Measurements from ENCODE around the gene SCLY.

The SCLY gene

DNA sequence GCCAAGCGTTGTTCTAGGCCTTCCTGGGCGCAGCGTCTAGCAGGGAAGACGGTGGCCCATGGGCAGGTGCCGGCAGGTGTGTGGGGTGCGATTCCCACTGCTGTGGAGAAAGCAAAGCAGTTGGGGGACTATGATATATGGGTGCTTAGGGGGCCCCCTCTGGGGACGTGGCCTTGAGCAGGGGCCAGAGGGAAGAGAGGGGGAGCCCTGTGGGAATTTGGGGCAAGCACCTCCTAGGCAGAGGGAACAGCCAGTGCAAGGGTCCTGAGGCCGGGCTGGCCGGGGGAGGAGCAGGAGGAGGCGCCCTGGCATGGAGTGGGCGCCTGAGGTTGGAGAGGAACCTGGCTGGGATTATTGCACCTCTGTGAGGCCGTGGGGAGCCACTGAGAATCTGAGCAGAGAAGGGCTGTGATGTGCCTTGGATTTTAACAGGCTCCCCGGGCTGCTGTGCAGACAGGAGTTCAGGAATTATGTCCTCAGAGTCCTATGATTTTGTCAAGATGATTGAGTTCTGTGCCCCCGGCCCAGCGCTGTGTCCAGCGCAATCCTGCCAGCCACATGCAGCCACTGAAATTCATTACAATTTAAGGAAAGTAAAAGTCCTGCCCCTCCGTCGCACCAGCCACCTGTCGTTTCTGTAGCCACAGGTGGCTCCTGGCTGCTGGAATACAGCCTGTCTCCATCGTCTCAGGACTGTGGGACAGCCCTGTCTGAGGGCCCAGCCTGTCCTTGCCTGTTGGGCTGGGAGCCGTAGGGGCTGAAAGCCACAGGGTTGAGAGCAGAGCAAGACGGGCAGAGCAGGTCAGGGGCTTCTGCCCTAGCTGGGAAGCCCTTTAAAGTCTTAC is 68.6 kb downstream of the SCLY start:
- DNase-seq: no peak

DNA sequence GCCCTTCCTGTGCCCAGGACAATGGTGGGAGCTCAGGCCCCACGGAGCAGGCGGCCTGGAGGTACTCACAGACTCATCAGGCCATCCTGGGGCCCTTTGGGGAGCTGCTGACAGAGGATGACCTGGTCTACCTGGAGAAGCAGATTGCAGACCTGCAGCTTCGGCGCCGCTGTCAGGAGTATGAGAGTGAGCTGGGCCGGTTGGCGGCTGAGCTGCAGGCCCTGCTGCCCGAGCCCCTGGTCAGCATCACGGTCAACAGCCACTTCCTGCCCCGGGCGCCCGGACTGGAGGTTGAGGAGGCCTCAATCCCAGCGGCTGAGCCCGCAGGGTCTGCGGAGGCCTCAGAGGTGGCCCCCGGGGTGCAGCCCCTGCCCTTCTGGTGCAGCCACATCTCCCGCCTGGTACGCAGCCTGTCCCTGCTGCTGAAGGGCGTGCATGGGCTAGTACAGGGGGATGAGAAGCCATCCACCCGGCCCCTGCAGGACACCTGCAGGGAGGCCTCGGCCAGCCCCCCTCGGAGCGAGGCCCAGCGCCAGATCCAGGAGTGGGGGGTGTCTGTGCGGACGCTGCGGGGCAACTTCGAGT is 69.4 kb downstream of the SCLY start:
- DNase-seq: no peak

DNA sequence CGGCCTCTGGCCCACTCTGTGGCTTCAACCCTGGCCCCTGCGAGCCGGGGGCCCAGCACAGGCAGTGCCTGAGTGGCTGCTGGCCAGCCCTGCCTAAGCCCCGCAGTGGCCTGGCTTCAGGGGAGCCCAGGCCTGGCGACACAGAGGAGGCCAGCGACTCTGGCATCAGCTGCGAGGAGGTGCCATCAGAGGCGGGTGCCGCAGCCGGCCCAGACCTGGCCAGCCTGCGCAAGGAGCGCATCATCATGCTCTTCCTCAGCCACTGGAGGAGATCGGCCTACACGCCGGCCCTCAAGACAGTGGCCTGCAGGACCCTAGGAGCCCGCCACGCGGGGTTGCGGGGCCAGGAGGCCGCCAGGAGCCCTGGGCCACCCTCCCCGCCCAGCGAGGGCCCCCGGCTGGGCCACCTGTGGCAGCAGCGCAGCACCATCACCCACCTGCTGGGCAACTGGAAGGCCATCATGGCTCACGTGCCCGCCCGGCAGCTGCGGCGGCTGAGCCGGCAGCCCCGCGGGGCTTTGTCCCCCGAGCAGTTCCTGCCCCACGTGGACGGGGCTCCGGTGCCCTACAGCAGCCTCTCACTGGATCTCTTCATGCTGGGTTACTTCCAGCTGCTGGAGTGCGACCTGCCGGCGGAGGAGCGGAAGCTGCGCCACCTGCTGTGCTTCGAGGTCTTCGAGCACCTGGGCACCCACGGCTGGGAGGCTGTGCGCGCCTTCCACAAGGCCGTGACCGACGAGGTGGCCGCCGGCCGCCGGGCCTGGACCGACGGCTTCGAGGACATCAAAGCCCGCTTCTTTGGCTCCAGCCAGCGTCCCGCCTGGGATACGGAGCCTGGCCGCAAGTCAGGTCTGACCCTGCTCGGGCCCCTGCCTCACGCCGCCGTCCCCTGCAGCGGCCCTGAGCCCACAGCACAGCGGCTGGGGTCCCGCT is 70.2 kb downstream of the SCLY start:
- DNase-seq: no peak

GRCh38 chr2:238131761-238132462 is 71.1 kb downstream of the SCLY start:
- no peak for DNase-seq

DNA sequence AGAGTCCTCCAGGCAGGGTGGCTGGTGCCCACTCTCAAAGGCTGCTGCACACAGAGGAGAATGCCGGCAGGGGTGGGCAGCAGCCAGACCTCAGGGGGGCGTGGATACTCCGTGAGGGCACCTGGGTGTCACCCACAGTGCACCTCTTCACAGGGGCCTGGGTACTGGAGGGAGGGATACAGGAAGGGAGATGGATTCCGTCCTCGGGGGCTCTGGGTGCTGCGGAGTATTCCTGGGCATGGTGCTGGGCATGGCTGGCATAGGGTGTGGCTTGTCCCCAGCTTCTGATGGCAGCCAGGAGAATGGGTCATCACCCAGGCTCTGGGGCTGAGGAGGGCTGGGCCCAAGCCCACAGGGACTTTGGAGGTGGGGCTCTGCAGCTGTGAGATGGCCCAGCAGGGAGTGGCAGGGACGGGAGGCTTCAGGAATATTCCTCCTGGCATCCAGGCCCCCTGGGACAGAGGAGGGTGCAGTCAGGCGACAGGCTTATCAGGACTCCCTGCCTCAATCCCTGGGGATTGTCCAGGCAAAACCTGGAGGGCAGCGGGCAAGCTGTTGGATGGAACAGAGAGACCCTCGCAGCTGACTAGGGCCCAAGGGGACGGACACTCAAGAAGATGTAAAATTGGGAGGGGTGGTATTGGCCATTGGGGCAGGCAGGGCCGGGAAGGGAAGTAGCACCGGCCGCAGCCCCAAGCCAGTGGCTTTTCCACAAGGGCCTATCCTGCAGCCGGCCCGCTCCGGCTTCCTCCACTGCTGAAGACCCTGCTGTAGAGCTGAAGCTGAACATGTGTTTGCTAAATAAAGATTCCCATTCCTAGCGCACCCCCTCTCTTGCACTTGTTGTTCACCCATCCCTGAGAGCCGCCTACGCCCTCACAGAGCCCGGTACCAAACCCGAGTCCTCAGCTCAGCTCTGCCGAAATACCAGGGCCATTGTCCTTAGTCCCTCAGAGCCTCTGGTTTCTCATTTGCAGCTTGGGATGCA is 72.0 kb downstream of the SCLY start:
- no peak for DNase-seq

- no peak for DNase-seq
Observed at GRCh38 chr2:238133499-238134392, 72.9 kb downstream of the SCLY start.

GRCh38 chr2:238134393-238134785 is 73.6 kb downstream of the SCLY start:
- no peak for DNase-seq

DNA sequence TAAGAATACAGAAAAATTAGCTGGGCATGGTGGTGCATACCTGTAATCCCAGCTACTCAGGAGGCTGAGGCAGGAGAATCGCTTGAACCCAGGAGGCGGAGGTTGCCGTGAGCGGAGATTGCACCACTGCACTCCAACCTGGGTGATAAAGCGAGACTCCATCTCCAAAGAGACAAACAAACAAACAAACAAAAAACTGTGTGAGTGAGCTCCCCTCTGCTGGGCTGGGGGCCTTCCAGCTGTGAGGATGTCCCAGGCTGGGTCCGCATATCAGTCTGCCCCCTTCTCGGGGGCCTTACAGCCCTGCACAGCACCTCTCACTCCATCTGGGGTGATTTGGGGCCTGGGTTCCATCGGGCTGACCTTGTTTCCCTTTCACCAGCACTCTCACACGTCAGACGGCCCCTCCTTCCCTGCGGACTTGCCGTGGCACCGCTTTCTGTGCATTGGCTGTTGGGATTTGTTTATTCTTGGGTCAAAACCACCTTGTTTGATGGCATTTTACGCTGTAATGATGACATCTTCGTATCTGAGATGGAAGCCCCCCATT is 74.9 kb downstream of the SCLY start:
- no peak for DNase-seq

DNA sequence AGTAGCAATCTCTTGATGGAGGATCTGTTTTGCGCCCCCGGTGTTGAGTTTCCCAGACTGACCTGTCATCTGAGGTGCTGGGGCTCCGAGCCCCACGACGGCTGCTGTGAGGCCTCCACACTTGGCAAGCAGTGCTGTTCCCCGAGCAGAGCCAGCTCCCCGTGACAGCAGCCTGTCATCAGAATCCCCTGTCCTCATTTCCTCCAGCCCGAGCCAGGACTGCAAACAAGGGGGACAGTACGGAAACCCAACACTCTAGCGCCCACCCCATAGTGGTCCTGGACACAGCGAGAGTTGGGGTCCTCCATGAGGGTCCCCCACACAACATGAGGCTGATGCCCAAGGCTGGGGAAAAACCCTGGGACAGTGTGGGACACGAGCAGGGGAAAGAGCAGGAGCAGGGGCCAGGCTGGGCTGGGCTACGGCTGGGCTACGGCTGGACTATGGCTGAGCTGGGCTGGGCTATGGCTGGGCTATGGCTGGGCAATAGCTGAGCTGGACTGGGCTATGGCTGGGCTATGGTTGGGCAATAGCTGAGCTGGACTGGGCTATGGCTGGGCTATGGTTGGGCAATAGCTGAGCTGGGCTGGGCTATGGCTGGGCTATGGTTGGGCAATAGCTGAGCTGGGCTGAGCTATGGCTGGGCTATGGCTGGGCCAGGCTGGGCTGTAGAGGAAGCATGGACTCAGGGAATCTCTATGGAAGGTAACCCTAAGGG is 76.2 kb downstream of the SCLY start:
- no peak for DNase-seq

GRCh38 chr2:238137885-238138284 is 77.1 kb downstream of the SCLY start:
- no peak for DNase-seq

DNA sequence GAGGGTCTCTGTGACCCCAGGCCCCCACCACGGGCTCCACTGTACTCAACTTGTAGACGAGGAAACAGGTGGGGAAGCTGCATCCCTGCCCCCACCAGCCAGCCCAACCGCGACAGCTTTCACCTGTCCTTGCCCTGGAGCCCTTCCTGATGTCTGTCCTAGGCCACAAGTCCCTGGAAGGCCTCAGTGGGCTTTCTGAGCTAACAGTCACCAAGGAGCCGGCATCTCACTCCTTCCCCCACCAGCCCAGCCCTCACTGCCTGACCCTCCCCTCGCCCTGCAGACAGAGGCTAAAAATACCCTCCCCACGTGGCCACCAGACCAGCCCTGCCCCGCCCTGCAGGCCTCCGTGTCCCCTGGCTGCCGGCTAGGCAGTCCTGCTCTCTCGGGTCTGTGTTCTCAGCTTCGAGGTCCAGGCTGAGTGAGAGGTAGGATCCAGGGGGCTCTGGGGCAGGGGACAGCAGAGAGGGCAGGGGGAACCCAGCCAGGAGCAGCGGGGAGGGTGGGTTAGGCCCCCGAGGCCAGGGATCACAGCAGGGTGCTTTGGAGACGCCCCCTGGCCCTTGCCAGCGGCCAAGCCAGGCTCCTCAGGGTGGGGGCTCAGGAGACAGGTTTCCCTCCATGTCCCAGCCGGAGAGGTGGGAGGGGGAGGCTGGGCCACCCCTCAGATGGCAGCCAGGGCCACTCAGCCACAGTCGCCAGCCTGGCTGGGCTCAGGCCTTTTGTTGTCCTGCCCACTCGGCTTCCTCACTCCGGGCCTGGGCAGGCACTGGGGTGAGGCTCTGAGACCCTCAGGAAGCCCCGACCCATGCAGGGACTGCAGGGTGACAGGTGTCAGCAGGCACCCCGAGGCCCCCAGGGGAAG is 77.8 kb downstream of the SCLY start, which contains the start of gene KLHL30:
KLHL30 (plus strand) TSS at position 338 of the 865 bp plus-strand sequence. CDS start 2,087 bp downstream, outside the sequence.
- no peak for DNase-seq

GRCh38 chr2:238139196-238140039 is 78.6 kb downstream of the SCLY start:
- DNase-seq: no peak

GRCh38 chr2:238140040-238140439 is 79.2 kb downstream of the SCLY start:
- no peak for DNase-seq

DNA sequence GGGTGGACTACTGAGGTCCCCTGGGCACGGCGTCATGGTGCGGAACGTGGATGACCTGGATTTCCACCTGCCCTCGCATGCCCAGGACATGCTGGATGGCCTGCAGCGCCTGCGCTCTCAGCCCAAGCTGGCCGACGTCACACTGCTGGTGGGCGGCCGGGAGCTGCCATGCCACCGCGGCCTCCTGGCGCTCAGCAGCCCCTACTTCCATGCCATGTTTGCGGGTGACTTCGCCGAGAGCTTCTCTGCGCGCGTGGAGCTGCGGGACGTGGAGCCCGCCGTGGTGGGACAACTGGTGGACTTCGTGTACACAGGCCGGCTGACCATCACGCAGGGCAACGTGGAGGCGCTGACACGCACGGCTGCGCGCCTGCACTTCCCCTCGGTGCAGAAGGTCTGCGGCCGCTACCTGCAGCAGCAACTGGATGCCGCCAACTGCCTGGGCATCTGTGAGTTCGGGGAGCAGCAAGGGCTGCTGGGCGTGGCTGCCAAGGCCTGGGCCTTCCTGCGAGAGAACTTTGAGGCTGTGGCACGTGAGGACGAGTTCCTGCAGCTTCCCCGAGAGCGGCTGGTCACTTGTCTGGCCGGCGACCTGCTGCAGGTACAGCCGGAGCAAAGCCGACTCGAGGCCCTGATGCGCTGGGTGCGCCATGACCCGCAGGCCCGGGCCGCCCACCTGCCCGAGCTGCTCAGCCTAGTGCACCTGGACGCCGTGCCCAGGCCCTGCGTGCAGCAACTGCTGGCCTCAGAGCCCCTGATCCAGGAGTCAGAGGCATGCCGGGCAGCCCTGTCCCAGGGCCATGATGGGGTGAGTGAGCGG is 80.1 kb downstream of the SCLY start:
- no peak for DNase-seq

DNA sequence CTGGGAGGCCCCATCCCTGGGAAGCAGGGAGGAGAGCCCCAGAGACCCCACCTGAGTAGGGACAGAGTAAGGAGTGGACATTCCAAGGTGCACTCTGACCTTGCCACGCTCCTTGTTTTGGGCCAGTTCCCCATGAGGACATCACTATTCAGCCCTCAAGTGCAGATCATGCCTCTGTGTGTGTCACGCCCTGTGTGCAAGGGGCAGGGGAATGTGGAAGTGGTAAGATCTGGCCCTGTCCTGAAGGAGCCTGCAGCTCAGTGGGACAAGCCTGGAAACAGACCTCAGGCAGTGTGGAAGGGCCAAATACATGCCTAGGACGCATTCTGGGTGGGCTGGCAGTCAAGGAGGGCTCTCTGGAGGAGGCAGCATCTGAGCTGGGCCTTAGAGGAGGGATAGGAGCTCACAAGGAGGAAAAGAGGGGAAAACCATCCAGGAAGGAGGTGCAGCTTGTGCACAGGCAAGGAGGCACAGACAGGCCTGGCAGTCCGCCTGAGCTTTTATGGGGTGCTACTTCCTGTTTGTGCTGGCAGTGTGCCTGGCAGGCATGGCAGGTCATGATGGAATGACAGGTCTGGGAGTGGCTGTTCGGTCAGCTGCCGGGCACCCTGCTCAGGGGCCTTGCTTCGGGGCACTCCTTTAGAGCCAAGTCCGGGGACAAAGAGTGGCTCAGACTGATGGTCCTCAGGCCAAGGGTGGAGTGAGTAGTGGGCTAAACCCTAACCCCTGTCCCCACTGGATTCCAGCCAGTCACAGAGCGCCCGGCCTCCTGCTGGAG is 80.9 kb downstream of the SCLY start:
- no peak for DNase-seq
